NCI-H2227 (cell line): ENCODE data around the gene ACY1.

ENCODE experiments used
- DNase-seq: peaks from one replicate; lab custom pipeline; 2025; ENCODE audit not compliant: unreplicated experiment; lab: John Stamatoyannopoulos, UW

Gene ACY1

GRCh38 chr3:52004163-52004787 is 20.9 kb downstream of the ACY1 start:
- DNase-seq = peak; percentile 17

GRCh38 chr3:52004906-52005395 is 21.6 kb downstream of the ACY1 start:
- no peak for DNase-seq

DNA sequence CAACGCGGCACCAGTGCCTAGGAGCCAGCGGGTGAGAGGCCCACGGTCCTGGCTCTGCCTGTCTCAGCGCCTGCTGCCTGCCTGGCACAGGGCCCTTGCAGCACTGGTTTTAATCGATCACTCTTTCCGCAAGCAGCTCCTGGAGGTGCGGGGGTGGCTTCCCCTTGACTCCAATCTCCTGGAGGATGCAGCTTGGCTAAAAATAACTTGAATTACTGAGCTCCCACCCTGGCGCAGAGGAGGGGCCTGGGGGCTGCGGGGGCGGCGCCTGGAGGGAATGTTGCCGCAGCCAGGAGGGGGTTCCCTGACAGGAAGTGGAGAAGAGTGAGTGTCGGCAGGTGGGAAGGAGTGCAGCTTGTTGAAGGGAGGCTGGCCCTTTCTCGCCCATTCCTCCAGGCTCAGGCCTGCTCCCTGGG is 22.2 kb downstream of the ACY1 start:
- DNase-seq = peak; percentile 81

DNA sequence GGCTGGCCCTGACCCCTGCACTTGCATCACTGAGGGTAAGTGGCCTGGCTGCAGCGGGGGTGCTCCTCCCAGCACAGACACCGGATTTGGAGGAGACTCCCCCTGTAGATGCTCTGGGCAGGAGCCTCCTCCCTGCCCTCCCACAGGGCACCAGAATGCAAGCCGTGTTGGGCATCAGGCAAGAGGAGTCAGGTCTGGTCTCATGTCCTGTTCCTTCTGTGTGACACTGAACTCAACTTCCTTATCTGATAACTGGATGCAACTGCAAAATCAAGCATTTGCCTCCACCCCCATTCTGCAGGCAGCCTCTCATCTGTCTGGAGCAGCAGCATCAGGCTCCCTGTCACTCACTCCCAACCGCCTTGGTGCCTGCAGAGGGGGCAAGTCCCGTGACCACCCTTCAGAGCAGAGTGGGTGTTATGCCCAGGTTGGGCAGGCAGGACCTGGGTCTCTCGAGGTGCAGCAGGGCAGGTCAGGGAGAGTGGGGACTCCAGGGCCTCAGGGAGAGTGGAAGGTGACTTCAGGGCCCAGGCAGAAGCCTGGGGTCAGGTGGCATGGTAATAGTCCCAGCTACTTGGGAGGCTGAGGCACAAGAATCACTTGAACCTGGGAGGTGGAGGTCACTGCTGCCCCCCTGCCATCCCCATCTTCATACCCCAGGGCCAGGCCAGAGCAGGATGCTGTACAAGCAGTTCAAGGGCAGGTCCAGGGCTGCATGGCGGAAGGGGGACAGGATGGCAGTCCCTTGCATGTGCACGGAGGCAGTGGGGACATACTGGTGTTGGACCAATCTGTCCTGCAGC is 22.9 kb downstream of the ACY1 start:
- DNase-seq = no peak

DNA sequence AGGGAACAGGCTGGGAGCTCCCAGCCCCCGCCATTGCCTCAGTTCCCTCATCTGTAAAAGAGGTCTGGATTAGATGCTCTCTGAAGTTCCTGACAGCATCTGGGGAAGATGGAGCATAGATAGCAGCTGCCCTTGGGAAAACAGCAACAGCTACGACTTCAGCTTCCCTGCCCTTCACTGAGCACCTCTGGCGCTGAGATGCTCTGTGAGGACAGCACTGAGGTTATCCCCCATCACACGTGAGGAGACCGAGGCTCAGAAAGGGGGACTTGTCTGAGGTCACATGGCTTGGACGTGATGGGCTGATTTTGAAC is 23.4 kb downstream of the ACY1 start:
- DNase-seq = no peak

- DNase-seq = no peak
These were observed 24.0 kb downstream of the ACY1 start for GRCh38 chr3:52007291-52007690.

GRCh38 chr3:52010431-52010830 is 27.1 kb downstream of the ACY1 start:
- DNase-seq = no peak

DNA sequence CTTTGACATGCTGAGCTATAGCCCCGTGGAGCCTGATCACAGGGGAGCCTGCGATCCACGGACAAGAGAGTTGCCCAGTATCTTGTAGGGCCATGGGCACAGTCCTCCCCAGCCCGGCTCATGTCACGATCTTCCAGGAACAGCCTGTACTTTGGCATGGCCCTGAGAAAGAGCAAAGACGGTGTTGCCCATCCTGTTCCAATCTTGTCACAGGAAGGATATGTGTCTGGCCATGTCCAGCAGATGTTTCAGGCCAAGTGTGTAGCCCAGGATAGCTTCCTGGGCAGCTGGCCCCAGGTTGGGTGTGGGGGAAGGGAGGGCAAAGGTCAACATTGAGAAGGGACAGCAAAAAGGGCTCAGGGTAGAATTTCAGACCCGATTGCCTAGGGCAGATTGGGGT is 29.4 kb downstream of the ACY1 start:
- DNase-seq = no peak

DNA sequence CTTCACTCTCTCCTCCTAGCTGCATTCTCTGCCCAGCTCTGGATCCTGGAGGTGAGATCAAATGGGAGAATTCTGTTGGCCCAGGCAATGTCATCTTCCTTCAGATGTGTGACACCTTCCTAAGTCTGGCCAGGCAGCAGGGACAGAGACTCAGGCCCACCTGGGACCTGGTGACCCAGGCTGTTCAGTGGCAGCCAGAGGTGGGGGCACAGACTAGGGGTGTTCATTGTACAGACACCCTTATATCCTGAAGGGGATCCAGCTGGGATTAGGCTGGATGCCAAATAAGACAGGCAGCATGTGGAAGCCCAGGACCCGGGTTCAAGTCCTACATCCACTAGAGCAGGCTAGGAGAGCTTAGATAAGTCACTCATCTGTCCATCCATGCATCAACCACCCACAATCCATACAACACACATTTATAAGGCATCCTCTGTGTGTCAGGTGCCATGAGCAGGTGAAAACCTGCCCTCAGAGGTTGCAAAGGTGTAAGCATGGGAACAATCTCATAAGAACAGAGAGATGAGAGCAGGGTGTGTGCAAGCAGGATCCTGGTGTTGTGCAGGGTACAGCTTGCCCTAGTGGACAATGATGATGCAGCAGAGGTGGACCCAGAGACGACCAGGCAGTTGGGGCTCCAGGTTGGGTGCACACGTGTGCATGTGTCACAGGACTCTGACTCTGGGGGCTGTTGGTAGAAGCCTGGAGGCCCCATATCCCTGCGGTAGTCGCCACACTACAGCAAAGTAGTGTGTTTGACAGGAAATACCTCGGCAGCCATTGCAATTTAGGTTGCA is 30.7 kb downstream of the ACY1 start:
- DNase-seq = no peak

DNA sequence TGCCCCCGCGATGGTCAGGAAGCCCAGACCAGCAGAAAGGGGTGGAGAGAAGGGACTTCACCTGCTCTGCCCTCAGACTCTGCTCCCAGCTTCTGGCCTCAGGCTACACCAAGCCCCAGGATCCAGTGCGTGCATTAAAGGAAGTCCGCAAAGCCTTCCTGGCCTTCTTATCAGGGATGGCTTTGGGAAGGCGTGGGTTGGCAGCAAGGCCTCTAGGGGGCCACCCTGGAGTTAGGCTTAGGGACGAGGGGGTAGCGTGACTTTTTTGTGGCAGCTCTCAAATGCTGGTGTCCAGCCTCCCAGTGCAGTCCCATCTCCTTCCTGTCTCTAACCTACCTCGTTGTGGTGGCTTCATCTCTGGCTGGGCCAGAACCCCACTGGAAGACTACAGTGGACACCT is 31.3 kb downstream of the ACY1 start:
- no peak for DNase-seq

GRCh38 chr3:52015438-52016228 is 32.3 kb downstream of the ACY1 start:
- DNase-seq = peak; percentile 43

GRCh38 chr3:52017586-52017985 is 34.3 kb downstream of the ACY1 start:
- DNase-seq = no peak

DNA sequence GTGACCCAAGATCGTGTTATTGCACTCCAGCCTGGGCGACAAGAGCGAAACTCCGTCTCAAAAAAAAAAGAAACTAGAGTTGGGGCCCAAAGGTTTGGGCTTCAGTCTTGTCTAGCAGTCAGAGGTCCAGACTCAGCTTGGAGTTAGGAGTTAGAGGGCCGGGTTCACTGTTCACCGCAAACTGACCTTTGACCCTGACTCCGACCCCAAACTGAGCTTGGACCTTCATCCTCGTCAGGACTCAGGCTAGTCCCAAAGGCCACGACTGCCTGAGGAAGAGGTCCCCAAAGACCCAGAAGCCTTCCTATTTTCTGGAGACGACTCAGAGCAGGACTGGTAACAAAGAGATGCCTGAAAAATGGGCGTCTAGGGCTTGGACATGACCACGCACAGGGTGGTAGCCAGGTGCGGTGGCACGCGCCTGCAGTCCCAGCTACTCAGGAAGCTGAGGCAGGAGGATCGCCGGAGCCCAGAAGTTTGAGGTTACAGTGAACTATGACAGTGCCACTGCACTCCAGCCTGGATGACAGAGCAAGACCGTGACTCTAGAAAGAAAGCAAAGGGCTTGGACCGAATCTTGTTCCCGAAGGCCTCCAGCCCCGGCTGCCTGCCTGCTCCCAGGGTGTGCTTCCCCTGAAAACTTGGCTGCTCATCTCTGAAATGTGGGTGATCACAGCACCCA is 35.1 kb downstream of the ACY1 start:
- DNase-seq = no peak

DNA sequence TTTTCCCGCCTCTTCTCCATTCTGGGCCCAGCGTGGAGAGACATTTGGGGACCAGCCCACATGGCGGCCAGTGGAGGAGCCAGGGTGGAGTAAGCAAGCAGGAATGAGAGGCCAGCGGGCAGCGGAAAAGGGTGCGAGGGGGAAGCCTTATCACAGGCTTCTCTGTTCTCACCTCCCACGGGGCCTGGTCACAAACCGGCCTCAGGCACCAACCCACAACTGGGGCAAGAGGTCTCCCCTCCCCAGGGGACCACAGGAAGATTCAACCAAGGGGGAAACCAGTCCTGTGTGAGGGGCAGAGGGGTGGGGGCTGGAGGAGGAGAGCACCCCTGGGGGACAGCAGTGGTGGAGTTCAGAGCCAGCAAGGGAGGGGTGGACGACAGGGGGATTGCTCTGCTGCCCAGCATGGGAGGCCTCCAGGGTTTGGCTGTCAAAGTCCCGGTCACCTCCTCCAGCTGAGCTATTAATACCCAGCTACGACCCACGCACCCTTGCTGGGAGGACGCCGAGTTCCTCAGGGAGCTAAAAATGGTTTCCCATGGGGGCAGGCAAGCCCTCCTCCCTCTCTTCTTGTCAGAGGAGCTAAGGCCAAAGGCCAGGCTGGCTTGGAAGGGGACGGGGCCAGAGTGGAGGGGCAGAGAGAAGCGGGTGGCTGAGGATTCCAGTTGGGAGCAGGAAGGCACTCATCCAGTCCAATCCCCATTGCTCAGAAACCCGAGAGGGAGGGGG is 36.2 kb downstream of the ACY1 start:
- no peak for DNase-seq

GRCh38 chr3:52020796-52021195 is 37.5 kb downstream of the ACY1 start:
- DNase-seq = no peak

- peak; percentile 55 for DNase-seq
These were observed 38.3 kb downstream of the ACY1 start for GRCh38 chr3:52021489-52022268.

DNA sequence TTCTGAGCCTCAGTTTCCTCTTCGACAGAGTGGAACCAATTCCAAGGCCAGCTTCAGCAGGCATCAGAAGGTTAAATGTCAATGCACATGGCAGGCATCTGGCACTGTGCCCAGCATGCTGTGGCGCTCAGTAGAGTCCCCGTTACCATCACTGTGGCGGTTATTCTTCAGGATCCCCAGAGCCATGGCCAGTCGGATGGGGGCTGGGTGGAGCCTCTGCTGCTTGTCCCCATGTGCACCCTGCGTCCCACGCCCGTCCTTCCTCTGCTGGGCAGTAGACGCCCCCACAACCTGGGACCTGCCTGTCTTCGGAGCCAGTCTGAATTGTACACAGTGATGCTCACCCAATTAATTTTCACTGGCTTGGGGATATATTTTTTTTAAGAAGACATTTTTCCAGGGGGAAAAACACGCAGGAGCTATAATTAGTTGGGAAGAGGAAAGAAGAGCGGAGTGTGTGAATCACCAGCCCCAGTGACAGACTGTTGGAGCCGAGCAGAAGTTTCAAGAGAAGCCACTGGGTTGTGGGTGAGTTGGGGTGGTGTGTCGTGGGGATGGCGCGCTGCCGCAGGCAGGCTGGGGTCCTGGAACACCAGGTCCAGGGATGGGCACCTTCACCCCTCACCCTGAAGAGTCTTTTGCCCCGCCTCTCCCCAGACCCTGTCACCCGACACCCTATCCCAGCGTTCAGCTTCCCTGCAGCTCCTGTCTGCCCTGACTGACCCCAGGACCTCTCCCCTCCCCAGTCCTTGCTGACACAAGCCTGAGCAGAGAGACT is 39.2 kb downstream of the ACY1 start:
- peak; percentile 24 for DNase-seq

- DNase-seq = no peak
These were observed 39.9 kb downstream of the ACY1 start for GRCh38 chr3:52023101-52023770.
